ENCODE results near the gene TWF2.

The TWF2 gene

DNA sequence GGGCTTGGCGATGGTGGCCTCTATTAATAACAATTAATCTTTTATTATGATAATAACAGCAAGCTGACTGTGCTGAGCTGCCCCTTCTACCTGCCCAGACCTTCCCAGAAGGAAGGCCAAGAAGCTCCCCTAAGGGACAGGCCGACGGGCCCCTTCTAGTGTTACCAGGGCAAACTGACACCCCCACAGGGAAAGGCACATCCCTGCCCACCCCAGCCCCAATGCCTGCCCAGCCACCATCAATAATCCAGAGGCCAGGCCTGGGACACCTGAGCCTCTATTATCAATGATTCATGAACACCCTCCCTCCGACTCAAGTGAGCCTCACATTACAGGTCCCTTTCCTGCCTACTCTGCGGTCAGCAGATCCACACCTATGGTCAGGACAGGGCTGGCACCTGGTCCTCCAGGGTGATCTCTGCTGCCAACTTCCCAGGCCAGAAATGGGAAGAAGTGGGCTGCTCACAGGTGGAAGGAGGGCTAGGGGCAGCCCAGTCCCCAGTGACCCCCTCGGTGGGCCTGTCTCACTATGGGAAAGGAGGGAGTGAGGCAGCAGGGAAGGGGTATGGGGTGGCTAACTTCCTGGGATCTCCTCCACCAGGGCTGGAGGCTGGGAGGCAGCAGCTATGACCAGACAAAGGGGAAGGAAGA lies 1.8 kb downstream of the TWF2 start:
- FAIRE-seq = no peak

DNA sequence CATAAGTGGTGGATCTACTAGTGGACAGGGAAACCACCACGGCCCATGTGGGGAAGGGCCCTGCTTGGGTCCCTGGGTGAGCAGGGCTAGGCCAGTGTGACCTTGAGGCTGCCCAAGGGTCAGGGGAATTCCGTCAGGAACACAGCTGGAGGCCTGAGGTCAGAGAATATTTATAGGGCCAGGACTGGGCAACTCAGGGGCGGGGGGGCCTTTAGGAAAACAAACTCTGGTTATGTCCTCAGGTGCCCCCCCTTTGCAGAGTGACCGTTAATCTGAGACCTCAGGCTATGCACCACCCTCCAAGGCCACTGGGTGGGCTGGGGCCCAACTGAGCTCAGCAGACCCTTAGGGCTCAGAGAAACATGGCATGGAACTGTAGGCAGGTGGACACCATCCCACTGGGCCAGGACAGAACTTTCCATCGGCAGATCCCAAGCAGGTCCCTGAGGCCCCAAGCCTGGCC lies 2.5 kb downstream of the TWF2 start:
- FAIRE-seq = no peak

DNA sequence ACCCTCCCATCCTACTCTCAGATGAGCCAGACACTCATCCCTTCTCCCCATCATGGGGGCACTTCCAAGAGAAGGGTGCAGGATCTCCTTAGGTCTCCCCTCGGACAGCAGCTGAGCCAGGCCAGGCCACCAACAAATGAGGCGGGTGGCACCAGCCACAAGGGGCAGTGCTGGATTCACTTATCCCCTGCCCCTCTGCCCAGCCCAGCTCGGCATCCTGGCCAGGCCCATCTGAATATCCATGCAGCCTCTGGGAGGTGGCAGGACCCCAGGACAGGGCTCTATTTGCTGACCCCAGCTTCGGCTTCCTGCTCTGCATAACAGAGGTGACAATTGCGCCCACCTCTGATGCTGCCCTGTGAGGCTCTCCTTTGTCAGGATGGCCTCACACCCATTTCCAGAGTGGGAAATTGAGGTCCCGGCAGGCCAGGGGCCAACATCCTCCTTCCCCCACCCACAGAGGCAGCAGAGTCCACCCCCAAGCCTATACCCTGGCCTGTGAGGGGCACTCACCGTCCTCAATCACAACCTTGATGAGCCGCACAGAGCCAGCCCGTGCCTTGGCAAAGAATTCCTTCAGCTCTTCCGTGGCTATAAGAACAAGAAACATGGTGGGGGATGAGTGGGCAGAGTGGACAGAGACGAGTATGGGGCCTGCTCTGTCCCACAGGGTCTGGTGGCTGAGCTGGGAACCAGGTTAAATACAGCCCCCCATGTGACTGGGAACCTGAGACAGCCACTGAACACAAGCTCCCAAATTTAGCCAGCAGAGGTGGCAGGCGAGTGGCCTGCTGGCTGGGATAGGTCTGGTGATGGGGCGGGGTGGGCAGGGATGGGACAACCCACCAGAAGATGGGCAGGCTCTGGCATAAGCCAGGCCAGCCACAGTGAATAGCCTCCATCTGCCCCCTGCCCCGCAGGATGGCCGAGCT lies 4.2 kb downstream of the TWF2 start:
- no peak for FAIRE-seq

DNA sequence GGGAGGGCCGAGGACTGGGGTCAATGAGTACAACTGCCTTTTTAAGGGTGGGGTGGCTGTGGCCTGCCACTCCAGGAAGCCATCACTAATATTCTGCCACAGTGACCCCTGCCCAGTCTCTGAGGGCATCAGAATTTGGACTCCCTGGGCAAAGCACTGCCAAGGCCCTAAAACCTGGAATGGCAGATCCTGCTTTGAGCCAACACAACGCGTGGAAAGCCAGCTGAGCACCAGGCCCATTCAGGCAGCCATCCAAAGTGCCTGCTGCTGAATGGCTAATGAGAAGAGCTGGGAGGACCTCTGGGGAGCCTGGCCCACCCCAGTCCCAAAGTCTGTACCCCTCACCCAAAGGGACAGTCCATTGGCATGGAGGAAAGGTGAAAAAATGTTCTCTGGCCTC lies 5.0 kb downstream of the TWF2 start:
- FAIRE-seq = no peak

DNA sequence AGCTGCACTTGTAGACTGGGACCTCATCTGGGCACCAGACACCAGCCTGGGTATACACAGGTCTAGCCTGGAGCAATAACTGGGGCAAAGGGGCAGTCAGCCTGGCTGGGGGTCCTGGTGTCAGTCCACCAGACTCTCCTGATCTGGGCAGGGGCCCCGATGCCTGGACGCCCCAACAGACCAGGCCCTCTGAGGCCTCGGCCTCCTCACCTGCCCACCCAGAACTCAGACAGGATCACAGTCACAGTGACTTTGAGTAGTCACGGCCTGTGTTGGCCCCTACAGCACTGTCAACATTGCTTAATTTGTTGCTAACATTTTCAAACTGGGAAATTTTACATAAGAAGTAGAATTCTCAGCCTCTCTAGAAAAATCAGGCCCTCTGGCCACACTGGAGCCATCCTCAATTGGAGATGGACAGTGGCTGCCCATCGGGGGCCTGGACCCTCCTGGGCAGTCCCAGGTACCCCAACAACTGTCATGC lies 5.8 kb downstream of the TWF2 start:
- no peak for FAIRE-seq

DNA sequence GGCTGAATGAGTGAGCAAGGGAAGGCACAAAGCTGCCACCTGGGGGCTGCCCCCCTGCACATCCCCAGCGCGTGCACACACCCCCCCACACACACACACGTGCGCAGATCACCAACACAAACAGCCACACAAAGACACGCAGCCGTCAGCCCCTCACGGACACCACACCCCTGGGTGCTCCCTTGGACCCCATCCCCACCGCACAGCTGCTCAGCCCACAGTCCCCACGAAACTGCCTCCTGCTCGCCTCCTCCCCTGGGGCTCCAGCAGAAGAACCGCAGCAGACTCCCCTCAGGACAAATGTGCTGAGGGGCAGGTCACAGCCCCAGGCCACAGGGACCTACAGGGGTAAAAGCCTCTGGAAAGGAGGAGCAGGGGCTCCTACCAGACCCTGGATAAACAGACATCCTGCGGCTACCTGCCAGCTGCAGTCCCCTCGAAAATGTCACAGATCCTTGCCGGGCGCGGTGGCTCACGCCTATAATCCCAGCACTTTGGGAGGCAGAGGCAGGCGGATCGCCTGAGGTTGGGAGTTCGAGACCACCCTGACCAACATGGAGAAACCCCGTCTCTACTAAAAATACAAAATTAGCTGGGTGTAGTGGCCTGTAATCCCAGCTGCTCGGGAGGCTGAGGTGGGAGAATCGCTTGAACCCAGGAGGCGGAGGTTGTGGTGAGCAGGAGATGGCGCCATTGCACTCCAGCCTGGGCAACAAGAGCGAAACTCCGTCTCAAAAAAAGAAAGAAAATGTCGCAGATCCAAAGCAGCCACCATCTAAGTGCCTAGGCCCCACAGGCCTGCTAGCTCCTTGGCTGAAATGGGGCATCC lies 6.5 kb downstream of the TWF2 start:
- FAIRE-seq = no peak

DNA sequence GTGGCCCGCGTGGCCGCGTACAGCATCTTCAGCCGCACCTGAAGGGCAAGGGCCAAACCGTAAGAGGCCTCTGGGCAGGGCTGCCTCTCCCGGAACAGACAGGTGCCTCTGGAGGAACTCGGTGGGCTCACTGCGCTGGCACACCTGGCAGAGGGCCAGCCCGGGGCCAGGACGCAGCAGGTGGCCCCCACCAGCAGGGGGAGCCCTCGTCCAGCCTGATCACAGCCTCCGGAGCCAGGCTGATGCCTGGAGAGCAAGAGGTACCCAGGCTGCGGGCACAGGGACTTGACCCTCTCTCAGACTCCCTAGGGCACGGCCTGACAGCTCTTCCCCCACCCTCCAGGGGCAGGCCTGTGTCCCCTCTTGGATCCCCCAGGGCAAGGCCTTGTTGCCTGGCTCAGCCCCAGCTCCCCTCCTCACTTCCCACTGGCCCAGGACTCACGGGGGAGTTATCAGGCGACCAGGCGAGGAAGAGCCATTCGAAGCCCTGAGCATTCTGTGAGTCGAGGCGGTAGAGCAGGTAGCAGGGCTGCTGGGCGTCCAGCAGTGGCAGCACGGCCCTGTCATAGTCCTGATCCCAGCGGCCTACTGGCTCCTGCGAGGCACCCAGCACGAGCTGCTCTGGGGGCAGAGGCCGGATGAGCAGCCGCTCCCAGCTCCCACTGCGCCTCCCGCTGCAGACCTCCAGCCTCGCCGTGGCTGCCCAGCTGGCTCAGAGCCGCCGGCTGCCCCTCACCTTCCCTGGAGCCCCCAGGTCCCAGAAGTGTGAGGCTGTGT lies 7.3 kb downstream of the TWF2 start:
- no peak for FAIRE-seq

DNA sequence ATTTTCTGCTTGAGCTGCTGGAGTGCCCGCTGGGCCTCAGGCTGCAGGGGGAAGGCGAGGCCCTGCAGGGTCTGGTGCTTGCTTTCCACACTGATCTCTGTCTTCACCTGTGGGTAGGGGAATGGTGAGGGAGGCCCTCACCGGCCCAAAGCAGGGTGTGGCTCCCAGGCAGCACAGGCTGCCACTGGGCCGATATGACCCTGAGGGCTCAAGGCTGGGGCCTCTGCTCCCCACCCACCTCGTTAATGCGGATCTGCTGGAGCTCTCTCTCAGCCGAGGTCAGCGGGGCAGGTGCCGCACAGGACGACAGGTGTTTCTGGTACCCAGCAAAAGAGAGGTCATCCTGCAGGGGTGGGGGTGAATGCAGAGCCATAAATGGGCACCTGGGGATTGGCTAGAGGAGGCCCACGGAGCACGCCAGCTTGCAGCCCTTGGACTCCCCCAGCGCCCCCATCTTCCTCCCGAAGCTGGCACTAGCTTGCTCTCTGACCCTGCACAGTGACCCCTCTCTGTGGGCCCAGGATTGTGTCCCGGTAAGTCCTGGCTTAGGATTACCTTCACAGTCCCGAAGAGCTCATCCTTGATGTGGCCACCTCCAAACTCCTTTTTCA lies 8.0 kb downstream of the TWF2 start:
- no peak for FAIRE-seq

DNA sequence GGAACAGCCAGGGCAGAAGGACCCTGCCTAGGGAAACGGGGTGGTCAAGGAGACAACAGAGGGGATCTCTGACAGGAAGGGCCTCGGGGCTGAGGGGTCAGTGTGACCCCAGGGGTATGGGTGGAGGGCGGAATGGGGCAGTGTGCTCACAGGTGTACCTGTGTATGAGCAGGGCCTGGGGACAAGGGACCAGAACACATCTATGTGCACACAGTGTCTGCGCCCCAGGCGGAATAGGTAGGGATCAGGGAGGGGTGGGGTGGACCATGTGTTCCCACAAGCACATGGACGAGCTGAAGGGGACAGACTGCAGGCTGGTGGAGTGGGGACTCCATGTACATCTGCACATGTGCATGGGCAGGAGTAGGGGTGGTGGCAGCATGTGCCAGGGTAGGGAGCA lies 8.5 kb downstream of the TWF2 start:
- no peak for FAIRE-seq

DNA sequence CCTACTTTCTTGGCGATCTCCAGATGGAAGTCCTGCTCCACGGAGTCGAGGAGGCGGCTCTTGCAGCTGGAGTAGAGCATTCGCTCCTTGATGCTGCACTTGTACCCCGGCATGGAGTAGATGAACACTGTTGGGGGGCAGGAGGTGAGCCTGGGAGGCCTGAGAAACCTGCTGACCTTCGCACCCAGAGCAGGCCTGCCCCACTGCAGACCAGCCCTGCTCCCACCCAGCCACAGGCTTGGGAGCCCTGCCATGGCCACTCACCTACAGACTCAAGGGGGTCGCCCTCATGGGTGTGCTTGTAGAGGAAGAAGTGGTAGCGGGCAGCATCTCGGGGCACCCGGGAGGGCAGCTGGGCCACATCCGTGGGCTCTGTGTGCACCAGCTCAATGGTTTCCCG lies 9.3 kb downstream of the TWF2 start:
- FAIRE-seq = no peak

DNA sequence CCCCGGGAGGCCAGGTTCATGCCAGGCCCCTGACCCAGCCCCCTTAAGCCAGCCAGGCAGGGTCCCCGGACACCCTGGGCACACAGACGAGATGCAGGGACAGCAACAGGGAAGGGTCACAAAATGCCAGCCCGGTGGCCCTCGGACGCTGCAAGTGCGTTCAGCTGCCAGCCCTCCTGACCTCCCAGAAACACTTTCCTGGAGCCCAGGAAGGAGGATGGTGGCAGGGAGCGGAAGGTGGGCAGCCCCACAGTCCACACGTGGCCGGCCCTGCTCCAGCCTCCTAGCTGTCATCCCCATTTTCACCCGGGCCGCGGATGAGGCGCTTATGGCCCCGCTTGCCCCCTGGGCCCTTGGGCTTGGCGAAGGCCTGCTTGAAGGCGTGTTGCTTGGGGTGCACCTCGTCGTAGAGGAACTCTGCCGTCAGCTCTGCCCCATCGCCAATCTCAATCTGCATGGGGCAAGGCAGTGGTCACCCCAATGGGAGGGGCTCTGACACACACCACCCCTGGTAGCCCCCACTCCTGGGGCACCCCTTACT lies 10.1 kb downstream of the TWF2 start:
- no peak for FAIRE-seq

DNA sequence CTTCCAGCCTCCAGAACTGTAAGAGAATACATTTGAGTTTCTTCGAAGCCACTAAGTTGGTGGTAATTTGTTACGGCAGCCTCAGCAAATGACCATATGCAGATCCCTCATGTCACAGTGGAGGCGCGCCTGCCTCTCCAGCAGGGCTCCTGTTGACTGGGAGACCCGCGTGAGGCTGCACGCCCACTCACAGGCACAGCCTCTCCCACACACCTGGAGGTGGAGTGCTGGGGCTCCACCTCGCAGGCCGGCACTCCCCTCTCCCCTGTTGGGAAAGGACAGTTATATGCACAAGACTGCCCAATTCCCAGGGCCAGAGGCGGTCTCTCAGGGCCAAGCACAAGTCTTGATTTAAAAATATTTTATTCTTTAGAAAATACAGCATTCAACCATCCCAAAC lies 10.7 kb downstream of the TWF2 start:
- no peak for FAIRE-seq

DNA sequence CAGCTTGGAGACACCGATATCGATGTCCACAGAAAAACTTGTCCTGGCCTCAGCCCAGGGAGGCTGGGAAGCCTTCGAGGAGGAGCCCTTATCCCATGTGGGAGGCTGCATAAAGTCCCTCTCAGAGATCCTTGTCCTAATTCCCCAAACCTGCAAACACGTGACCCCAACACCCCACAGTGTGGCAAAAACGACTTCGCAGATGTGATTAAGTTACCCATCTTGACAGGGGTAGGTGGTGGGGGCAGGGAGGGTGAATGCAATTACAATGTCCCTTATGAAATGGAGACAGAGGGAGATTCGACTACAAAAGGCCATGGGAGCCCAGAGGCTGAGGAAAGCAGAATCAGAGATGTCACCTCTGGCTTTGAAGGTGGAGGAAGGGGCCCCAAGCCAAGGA lies 11.2 kb downstream of the TWF2 start:
- no peak for FAIRE-seq

DNA sequence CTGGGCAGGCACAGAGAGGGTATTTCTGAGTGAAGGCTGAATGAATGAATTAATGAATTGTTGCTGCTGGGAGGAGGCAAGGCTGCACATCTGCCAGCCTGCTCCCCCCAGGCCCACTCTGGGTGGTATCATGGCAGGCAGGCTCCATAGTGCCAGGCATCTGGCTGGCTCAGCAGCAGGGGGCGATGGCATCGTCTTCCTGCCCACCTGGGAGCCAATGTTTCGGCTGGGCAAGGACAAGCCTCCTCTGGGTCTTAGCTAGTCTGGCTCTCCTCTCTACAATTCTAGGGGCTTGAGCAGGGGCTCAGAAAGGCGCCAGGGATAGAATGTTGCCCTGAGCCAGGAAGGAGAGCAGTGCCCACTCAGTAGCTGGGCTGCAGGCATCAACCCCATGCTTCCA lies 11.8 kb downstream of the TWF2 start:
- FAIRE-seq = no peak

DNA sequence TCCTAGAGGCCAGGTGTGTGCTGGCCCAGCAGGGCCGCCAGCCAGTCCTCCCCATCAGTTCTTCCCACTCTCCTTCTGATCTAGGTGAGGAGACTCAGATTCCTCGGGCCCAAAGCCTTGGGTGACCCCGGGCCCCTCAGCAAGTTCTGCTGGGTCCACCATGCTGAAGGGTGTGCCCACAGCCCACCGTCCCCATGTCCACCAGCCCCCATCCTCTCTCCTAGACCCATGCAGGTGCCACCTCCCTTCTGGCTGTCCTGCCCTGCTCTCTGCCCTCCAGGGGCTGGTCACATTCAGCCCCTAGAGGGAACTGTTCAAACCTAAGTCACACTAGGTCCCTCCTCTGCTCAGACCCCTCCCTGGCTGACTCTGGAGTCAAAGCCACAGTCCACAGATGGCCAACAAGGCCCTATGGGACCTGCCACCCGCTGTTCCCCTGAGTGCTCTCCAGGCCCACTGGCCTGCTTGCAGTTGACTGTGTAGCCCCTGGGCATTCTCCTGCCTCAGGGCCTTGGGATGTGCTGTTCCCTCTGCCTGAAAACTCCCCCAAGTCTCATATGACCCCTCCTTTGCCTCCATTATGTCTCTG lies 12.6 kb downstream of the TWF2 start:
- no peak for FAIRE-seq

DNA sequence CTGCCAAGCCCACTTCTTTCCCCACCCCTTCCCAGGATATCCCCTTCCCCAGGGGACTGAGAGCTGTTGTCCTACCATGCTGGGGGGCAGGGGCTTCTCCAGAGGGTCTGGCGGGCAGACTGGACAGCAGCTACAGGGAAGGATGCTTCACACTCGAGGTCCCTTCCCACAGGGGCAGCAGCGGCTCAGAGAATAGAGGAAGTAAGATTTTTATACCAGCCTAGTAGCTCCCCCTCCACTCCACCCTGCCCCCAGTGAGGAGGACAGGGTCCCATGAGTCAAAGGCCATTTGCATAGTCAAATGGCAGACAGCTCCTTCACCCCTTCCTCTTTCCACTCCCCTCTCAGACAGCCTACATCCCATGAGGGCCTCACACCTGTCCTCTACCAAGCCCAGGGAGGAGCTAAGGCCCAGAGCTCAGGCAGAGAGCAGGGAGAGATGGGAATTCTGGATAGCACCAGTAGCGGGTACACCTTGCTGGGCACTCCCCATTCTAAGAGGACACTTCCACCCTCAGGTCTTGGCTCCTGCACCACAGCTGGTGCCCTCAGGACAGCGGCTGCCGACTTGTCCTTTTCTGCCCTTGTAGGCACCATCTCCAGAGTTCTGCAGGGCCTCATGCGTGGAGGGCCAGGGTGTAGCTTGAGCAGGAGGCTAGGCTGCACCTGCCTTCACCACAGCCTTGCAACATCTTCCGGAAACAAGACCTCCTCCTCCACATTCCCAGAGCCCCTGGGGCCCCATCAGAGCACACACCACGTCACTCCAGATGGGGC lies 13.3 kb downstream of the TWF2 start, which contains the start of gene TLR9:
Gene TLR9 (minus strand): TSS at position 194 of the 777 bp plus-strand sequence. CDS start 116 bp downstream, at position 78.
- no peak for FAIRE-seq

DNA sequence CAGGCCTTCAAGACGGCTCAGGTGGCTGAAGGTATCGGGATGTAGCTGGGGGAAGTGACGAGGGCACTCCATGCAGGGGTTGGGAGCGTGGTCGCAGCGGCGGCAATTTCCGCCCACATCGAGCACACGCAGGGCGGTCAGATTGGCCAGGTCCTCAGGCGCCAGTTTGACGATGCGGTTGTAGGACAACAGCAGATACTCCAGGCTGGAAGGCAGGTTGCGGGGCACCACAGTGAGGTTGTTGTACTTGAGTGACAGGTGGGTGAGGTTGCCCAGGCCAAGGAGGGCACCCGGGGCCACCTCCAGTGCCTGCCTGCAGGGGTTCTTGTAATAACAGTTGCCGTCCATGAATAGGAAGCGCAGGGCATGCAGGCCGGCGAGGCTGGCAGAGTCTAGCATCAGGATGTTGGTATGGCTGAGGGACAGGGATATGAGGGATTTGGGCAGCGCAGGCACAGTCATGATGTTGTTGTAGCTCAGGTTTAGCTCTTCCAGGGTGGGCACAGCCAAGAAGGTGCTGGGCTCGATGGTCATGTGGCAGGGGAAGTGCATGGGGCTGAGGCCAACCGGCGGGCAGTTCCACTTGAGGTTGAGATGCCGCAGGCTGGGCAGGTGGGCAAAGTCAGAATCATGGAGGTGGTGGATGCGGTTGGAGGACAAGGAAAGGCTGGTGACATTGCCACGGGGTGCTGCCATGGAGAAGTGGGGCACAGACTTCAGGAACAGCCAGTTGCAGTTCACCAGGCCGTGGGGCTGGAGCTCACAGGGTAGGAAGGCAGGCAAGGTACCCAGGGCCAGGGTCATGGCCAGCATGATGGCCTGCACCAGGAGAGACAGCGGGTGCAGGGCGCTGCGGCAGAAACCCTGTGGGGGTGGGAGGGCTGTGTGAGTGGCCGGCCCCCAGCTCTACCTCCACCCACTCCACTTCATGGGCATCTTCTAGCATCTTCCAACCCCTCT lies 15.2 kb downstream of the TWF2 start:
- no peak for FAIRE-seq

DNA sequence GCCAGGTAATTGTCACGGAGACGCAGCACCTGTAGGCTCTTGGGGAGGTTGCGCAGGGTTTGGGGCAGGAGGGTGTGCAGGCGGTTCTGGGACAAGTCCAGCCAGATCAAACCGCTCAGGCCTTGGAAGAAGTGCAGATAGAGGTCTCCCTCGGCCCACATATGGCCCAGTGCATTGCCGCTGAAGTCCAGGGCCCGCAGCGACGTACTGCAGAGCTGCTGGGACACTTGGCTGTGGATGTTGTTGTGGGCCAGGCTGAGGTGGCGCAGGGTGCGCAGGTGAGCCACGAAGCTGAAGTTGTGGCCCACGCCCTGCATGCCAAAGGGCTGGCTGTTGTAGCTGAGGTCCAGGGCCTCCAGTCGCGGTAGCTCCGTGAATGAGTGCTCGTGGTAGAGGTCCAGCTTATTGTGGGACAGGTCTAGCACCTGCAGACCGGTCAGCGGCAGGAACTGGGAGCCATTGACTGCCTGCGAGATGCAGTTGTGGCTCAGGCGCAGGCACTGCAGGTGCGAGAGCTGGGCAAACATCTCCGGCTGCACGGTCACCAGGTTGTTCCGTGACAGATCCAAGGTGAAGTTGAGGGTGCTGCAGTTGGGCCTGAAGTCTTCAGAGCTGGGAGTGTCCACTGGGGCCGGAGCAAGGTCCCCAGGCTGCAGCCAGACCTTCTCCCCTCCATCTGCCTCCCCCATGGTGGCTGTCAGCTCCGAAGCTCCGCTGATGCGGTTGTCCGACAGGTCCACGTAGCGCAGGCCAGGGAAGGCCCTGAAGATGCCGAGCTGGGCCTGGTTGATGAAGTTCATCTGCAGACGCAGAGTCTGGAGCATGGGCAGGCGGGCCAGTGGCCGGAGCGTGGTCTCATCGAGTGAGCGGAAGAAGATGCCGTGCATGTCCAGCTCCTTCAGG lies 16.4 kb downstream of the TWF2 start:
- no peak for FAIRE-seq

Data from islet of Langerhans (tissue), 1 donor.